Spleen (tissue), 7 donors: ENCODE results near the gene FBXW4.

ENCODE experiments used
- CTCF ChIP-seq, 11 experiments: fragments of 200-600 bp in 7 of 11; fragments of 450-650 bp in 4 of 11; sonication (generic) in 4 of 11; IDR thresholded peaks in 8 of 11; conservative IDR thresholded peaks in 3 of 11; 1 replicate in 7 of 11; 2 replicates in 4 of 11; pipeline versions ENCODE4 v1.4.0 to v1.8.0; 2016 to 2021; ENCODE audit warnings: antibody characterized with exemption in 11 of 11, inconsistent platforms in 4 of 11, mild to moderate bottlenecking in 1 of 11
- POLR2A ChIP-seq, 3 donors: fragments of 450-650 bp; IDR thresholded peaks; one replicate each; pipeline ENCODE4 v1.5.1; 2017; ENCODE audit warnings: antibody characterized with exemption in 3 of 3, mild to moderate bottlenecking in 1 of 3
- POLR2AphosphoS5 ChIP-seq, 3 donors: sonication (generic); formaldehyde crosslinking; IDR thresholded peaks; one replicate each; pipeline ENCODE4 v1.5.1; 2017; ENCODE audit warnings: antibody characterized with exemption in 3 of 3
- donor health status: DM: no; HTN: no; CAD: no; lungs with moderate emphysema.
- donor health status: DM: no; HTN: no; CAD: no.
- donor health status: DM: no; HTN: no; CAD: no.

GRCh38 chr10:101645659-101646058, 49.3 kb downstream of the FBXW4 start:
- TF ChIP-seq CTCF (IDR thresholded peaks at IDR 0.05 in 8 of 11, conservative IDR thresholded peaks at IDR 0.05 in 3 of 11) = no peak
- no peak for TF ChIP-seq POLR2A (IDR thresholded peaks at IDR 0.05)
- TF ChIP-seq POLR2AphosphoS5 (IDR thresholded peaks at IDR 0.05) = no peak
